Measurements from ENCODE around the gene SAFB. TPM values are rescaled to one million over a fixed set of nuclear protein-coding genes. Genes with fewer than 3 reads are reported as not detected.
A peak's percentile ranks its signal among the peaks of the same experiment; 100 is the strongest.

SAFB gene
- polyA plus RNA-seq, 3 donors, result 12.2 to 76.6 (median 23.1) TPM

GRCh38 chr19:5600797-5601196, 22.1 kb upstream of the SAFB start:
- DNase-seq, result no peak
- H3K4me3 ChIP-seq (replicated peaks in 1 of 3; ENCODE audit: low read depth in 2 of 3, low read length in 3 of 3), result no peak overlapping the region
- peaks cover 0 to 1% (median 0%) of the 10 kb centered on the region in 3 donors for H3K27me3 Mint-ChIP-seq (ENCODE audit: low read depth in 3 of 3)
- peaks cover 88 to 98% of the 10 kb centered on the region in 2 donors for H3K36me3 Mint-ChIP-seq
- no peak overlapping the region for H3K9ac ChIP-seq (ENCODE audit: insufficient read depth, low read length, poor library complexity, severe bottlenecking)
- no peak overlapping the region for H3K4me2 ChIP-seq (replicated peaks; ENCODE audit: extremely low read depth, low read length, poor library complexity, severe bottlenecking)
- no peaks in the 10 kb centered on the region for H3K4me1 Mint-ChIP-seq
- TF ChIP-seq, protein P1, sequence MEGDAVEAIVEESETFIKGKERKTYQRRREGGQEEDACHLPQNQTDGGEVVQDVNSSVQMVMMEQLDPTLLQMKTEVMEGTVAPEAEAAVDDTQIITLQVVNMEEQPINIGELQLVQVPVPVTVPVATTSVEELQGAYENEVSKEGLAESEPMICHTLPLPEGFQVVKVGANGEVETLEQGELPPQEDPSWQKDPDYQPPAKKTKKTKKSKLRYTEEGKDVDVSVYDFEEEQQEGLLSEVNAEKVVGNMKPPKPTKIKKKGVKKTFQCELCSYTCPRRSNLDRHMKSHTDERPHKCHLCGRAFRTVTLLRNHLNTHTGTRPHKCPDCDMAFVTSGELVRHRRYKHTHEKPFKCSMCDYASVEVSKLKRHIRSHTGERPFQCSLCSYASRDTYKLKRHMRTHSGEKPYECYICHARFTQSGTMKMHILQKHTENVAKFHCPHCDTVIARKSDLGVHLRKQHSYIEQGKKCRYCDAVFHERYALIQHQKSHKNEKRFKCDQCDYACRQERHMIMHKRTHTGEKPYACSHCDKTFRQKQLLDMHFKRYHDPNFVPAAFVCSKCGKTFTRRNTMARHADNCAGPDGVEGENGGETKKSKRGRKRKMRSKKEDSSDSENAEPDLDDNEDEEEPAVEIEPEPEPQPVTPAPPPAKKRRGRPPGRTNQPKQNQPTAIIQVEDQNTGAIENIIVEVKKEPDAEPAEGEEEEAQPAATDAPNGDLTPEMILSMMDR (IDR thresholded peaks at IDR 0.05), result no peak
- H4K20me1 ChIP-seq (ENCODE audit: insufficient read depth, low read length), result peaks cover 96% of the 10 kb centered on the region
- H3K9me3 ChIP-seq (replicated peaks in 1 of 2; ENCODE audit: control insufficient read depth in 1 of 2, insufficient read depth in 1 of 2, low read length in 2 of 2), result no peaks in the 10 kb centered on the region
- H3K27ac Mint-ChIP-seq, result peak overlapping the region in 1 of 7 donors; percentile 72
- no peak overlapping the region for H3K4me3 Mint-ChIP-seq
- peaks cover 94 to 99% of the 10 kb centered on the region in 2 donors for H3K36me3 ChIP-seq (replicated peaks in 1 of 2; ENCODE audit: control insufficient read depth in 1 of 2, insufficient read depth in 2 of 2, low read length in 2 of 2)
- intact Hi-C loops (cut with micrococcal nuclease), result no loop called here
- H3K79me2 ChIP-seq (ENCODE audit: insufficient read depth, low read length), result peaks cover 38% of the 10 kb centered on the region
- no peak overlapping the region for H2AFZ ChIP-seq (ENCODE audit: insufficient read depth, low read depth, low read length, poor library complexity, severe bottlenecking)
- H3K4me1 ChIP-seq (ENCODE audit: control insufficient read depth in 1 of 2, insufficient read depth in 2 of 2, low read length in 2 of 2), result no peaks in the 10 kb centered on the region
- H3K9me3 Mint-ChIP-seq, result peaks cover 0 to 2% (median 0%) of the 10 kb centered on the region in 7 donors
- 87% methylated on average over 3 of the region's 8 CpGs for WGBS (ENCODE audit: insufficient coverage)
- H3K27ac ChIP-seq (ENCODE audit: low read depth in 1 of 2, low read length in 2 of 2), result no peak overlapping the region
- H3K27me3 ChIP-seq (ENCODE audit: control insufficient read depth in 2 of 2, insufficient read depth in 2 of 2, low read length in 2 of 2), result no peaks in the 10 kb centered on the region

DNA sequence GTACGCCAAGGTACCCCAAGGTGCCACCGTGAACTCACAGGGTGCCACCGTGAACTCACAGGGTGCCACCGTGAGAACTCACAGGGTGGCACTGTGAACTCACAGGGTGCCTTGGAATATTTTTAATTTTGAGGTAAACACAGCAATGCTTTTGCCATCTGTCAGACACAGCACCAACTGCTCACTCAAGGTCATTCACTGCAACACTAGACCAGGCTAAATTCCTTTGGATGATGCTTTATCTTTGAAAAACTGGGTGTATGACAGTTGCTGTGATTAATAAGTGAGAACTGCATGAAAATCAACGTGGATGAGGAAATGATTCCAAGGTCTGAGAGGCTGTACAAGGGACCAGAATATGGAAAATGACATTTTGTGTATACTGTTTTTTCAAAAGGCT, 19.3 kb upstream of the SAFB start:
- peaks cover 91 to 99% of the 10 kb centered on the region in 2 donors for H3K36me3 ChIP-seq (replicated peaks in 1 of 2; ENCODE audit: control insufficient read depth in 1 of 2, insufficient read depth in 2 of 2, low read length in 2 of 2)
- peaks cover 99% of the 10 kb centered on the region for H4K20me1 ChIP-seq (ENCODE audit: insufficient read depth, low read length)
- no peak overlapping the region for H3K4me3 ChIP-seq (replicated peaks in 1 of 3; ENCODE audit: low read depth in 2 of 3, low read length in 3 of 3)
- no peak overlapping the region for H3K9ac ChIP-seq (ENCODE audit: insufficient read depth, low read length, poor library complexity, severe bottlenecking)
- Mint-ChIP-seq H3K9me3 (peaks cover 0 to 2% (median 0%) of the 10 kb centered on the region in 7 donors), H3K36me3 (peaks cover 89 to 98% of the 10 kb centered on the region in 2 donors), H3K27me3 (ENCODE audit: low read depth in 3 of 3) (peaks cover 0 to 1% (median 0%) of the 10 kb centered on the region in 3 donors), H3K27ac (peak overlapping the region in 1 of 7 donors; percentile 46), H3K4me1 (no peaks in the 10 kb centered on the region), H3K4me3 (no peak overlapping the region)
- H3K4me2 ChIP-seq (replicated peaks; ENCODE audit: extremely low read depth, low read length, poor library complexity, severe bottlenecking), result no peak overlapping the region
- intact Hi-C loops (cut with micrococcal nuclease), result no loop called here
- H3K4me1 ChIP-seq (ENCODE audit: control insufficient read depth in 1 of 2, insufficient read depth in 2 of 2, low read length in 2 of 2), result no peaks in the 10 kb centered on the region
- no peaks in the 10 kb centered on the region for H3K9me3 ChIP-seq (replicated peaks in 1 of 2; ENCODE audit: control insufficient read depth in 1 of 2, insufficient read depth in 1 of 2, low read length in 2 of 2)
- no peak for DNase-seq
- 100% methylated on average over 3 of the region's 5 CpGs for WGBS (ENCODE audit: insufficient coverage)
- H3K27me3 ChIP-seq (ENCODE audit: control insufficient read depth in 2 of 2, insufficient read depth in 2 of 2, low read length in 2 of 2), result no peaks in the 10 kb centered on the region
- peak overlapping the region in 1 of 2 donors; percentile 23 for H3K27ac ChIP-seq (ENCODE audit: low read depth in 1 of 2, low read length in 2 of 2)
- H3K79me2 ChIP-seq (ENCODE audit: insufficient read depth, low read length), result peaks cover 62% of the 10 kb centered on the region
- no peak overlapping the region for H2AFZ ChIP-seq (ENCODE audit: insufficient read depth, low read depth, low read length, poor library complexity, severe bottlenecking)
- TF ChIP-seq, protein P1 (IDR thresholded peaks at IDR 0.05), result no peak

All from CD14-positive monocyte (primary cell).